Ramos (cell line): ENCODE data around the gene VPS29.

Experiments used
- in situ Hi-C: fragments of 300-500 bp; cut with MboI; formaldehyde crosslinking; loops from one replicate; pipeline ENCODE4 v1.14.3; 2022; ENCODE audit warnings: low sequenced_read_pairs; ENCODE audit not compliant: unreplicated experiment

Gene VPS29

GRCh38 chr12:110453569-110454296, 48.2 kb downstream of the VPS29 start:
- in situ Hi-C loops = no loop called here

GRCh38 chr12:110451263-110451662, 50.6 kb downstream of the VPS29 start:
- in situ Hi-C loops = no loop called here

GRCh38 chr12:110449799-110450497, 52.0 kb downstream of the VPS29 start, which contains the start of gene ARPC3:
TSS of gene ARPC3 (minus strand) at chr12:110450337. CDS start at chr12:110450260, 77 bp downstream.
- in situ Hi-C loops = loop anchor here (10.0 kb wide), 1 partner anchor 375 kb away; no protein-coding TSS in a partner anchor

GRCh38 chr12:110444455-110444854, 57.5 kb downstream of the VPS29 start:
- in situ Hi-C loops = loop anchor here (10.0 kb wide), 1 partner anchor 380 kb away; no protein-coding TSS in a partner anchor
